ENCODE data around the gene C3orf70.

C3orf70 gene

GRCh38 chr3:185049710-185050109 lies 103.2 kb downstream of the C3orf70 start:
- DNase-seq (ENCODE audit: low read depth): no peak

GRCh38 chr3:185046603-185047002 lies 106.3 kb downstream of the C3orf70 start:
- no peak for DNase-seq (ENCODE audit: low read depth)

- no peak for DNase-seq (ENCODE audit: low read depth)
Observed at GRCh38 chr3:185046164-185046515, 106.7 kb downstream of the C3orf70 start.

- no peak for DNase-seq (ENCODE audit: low read depth)
Observed at GRCh38 chr3:185042312-185043050, 110.4 kb downstream of the C3orf70 start.

DNA sequence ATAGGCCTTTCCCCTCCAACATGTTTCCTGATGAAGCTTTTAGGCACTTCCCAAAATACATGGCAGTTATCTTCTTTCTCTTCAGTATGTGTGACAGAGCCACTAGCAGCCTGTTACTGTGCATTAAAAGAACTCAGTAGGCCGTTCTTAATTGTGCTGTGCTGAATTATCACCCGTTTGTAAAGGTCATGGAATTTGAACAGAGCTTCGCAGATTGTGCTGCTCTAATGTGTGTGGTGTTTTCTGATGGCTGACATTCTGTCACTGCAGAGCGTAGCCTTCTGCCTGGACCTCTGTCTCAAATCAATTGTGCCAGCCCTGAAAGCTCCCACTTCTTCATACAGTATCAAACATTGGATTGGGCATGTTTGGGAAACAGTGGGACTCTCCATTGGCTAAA lies 111.3 kb downstream of the C3orf70 start:
- no peak for DNase-seq (ENCODE audit: low read depth)

DNA sequence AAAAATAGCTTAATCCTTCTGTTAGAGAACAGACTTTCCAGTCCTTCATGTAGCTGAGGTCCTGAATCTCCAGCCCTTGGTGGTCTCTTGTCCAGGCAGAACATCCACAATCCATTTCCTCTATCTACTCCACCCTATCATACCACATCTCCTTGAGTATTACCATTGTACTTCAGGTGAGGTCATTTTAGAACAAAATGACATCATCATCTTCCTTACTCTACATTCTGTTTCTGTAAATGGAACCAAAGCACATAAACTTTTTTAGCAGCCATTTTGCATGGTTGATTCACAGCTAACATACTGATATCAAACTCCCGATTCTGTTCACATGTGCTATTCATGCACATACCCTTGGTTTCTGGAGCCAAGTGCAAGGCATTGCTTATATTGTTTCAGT lies 112.4 kb downstream of the C3orf70 start:
- DNase-seq (ENCODE audit: low read depth): no peak

GRCh38 chr3:185037801-185038200 lies 115.1 kb downstream of the C3orf70 start:
- no peak for DNase-seq (ENCODE audit: low read depth)

DNA sequence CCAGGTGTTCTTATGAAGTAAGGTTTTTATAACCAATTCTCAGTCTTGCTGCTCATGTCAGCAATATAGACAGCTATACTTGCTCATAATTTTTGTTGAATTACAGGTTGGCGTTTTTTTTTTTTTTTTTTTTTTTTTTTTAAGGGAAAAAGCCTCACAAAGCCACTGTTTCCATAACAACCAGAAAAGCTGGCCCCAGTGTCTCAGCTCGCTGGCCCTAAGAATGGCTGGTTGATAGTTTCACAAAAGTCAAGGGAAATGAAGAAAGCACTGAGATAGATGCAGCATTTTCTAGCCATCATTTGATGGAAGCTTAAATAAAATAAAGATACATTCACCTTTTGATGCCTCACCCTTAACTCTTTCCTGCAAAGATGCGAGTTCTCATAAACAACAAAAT lies 121.9 kb downstream of the C3orf70 start:
- DNase-seq (ENCODE audit: low read depth): no peak

DNA sequence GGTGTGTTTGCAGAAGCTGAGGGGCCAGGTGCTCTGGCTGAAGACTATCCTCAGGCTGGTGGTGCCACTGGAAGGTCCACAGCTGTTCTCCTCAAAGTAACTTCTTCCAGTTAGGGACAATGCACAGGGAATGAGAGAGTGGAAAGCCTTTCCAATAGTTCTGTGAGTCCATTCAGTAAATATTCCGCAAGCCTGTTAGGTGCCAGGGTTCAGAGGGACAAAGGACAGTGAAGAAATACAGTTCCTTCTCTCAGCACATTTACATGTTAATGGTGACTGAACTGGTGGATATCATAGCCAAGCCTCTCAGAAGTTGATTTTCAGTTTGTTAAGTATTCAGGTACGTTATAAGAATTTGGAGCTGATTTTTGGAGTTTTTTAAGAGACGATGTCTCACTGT lies 122.5 kb downstream of the C3orf70 start:
- DNase-seq (ENCODE audit: low read depth): no peak

- DNase-seq (ENCODE audit: low read depth): no peak
Observed at GRCh38 chr3:185029086-185029485, 123.8 kb downstream of the C3orf70 start.

DNA sequence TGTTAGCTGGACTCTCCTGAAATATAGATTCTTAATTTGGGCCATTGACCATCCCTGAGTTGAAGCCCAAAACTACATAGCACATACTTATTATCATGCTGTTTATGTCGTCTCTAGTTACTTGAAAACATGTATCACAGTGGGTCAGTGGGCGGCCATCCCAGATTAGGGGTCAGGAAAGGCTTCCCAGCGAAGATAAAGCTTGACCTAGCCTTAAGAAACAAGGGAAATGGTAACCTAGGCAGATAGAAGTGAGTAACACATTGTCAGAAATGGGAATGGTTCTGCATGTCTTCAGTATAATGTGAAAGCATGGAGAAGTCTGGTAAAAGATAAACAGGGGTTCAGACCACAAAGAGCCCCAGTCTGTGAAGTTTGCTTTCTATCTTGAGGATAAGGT lies 124.7 kb downstream of the C3orf70 start:
- DNase-seq (ENCODE audit: low read depth): no peak

All from activated T-helper 1 cell treated with Interleukin-2 at 50 U/mL for 16 hours (primary cell).